ENCODE results near the gene SLC5A12. TPM values are rescaled to one million over a fixed set of nuclear protein-coding genes. Genes with fewer than 3 reads are reported as not detected.

Gene SLC5A12
- total and polyA plus RNA-seq, 8 donors = 0.08 to 0.70 (median 0.20) TPM; not detected in 3

- no peak for TF ChIP-seq CTCF (IDR thresholded peaks at IDR 0.05)
- intact Hi-C loops (cut with DNase I) = no loop called here
- Histone ChIP-seq H3K4me1 (no peaks in the 10 kb centered on the region), H3K27ac (no peak overlapping the region), H3K4me3 (no peak overlapping the region), H3K36me3 (no peaks in the 10 kb centered on the region), H3K9me3 (no peaks in the 10 kb centered on the region), H3K27me3 (no peaks in the 10 kb centered on the region)
- no peak for ATAC-seq
- DNase-seq = no peak
Measured at GRCh38 chr11:26741036-26741435, 19.2 kb upstream of the SLC5A12 start.

- peaks cover 0 to 3% of the 10 kb centered on the region in 2 donors for H3K9me3 ChIP-seq
- DNase-seq = no peak
- TF ChIP-seq CTCF (IDR thresholded peaks at IDR 0.05) = no peak
- intact Hi-C loops (cut with DNase I) = no loop called here
- H3K27me3 ChIP-seq = no peaks in the 10 kb centered on the region
- no peaks in the 10 kb centered on the region for H3K4me1 ChIP-seq
- H3K27ac ChIP-seq = no peak overlapping the region
- no peaks in the 10 kb centered on the region for H3K36me3 ChIP-seq
- no peak for ATAC-seq
- H3K4me3 ChIP-seq = no peak overlapping the region
Measured at GRCh38 chr11:26739366-26740073, 17.7 kb upstream of the SLC5A12 start.

DNA sequence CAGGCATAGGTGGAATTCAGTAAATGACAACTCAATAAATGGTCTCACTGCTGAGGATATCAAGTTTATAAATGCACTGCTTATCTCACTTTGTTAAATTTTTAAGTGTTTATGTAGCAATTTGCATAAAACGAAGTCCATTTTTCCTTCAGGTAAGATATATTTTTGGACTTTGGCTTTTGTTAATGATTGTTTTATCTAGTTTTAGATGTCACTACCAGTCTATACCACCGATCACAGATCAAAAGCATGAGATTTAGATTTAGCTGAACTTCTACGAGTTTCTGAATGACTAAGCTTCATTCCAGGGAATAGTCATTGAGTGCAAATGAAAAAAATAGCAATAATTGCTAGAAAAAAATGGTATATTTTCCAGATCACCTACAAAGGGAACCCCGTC is 12.8 kb upstream of the SLC5A12 start:
- H3K4me3 ChIP-seq = no peak overlapping the region
- intact Hi-C loops (cut with DNase I) = no loop called here
- TF ChIP-seq CTCF (IDR thresholded peaks at IDR 0.05) = no peak
- ATAC-seq (no peak), DNase-seq (no peak)
- H3K36me3 ChIP-seq = no peaks in the 10 kb centered on the region
- no peaks in the 10 kb centered on the region for H3K27me3 ChIP-seq
- H3K9me3 ChIP-seq = peaks cover 0 to 8% of the 10 kb centered on the region in 2 donors
- H3K4me1 ChIP-seq = no peaks in the 10 kb centered on the region
- no peak overlapping the region for H3K27ac ChIP-seq

DNA sequence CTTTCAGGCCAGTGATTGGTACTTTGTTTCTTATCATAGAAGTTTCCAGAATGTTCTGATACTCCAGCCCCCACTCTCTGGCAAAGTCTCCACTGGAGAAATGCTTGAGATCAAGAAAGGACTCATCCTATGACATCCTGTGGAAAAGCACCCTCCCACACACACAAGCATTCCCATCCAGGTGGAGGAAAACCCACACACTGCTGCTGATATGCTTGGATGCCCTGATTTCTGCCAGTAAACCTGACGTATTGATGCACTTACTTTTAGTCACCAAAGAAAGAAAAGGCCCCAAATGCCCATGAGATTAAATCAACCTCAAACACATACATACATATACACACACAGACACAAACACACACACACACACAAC is 9.2 kb upstream of the SLC5A12 start:
- intact Hi-C loops (cut with DNase I) = no loop called here
- ATAC-seq (no peak), DNase-seq (no peak)
- Histone ChIP-seq H3K36me3 (no peaks in the 10 kb centered on the region), H3K9me3 (peaks cover 0 to 8% of the 10 kb centered on the region in 2 donors), H3K27me3 (no peaks in the 10 kb centered on the region), H3K4me3 (no peak overlapping the region), H3K27ac (no peak overlapping the region), H3K4me1 (no peaks in the 10 kb centered on the region)
- no peak for TF ChIP-seq CTCF (IDR thresholded peaks at IDR 0.05)

DNA sequence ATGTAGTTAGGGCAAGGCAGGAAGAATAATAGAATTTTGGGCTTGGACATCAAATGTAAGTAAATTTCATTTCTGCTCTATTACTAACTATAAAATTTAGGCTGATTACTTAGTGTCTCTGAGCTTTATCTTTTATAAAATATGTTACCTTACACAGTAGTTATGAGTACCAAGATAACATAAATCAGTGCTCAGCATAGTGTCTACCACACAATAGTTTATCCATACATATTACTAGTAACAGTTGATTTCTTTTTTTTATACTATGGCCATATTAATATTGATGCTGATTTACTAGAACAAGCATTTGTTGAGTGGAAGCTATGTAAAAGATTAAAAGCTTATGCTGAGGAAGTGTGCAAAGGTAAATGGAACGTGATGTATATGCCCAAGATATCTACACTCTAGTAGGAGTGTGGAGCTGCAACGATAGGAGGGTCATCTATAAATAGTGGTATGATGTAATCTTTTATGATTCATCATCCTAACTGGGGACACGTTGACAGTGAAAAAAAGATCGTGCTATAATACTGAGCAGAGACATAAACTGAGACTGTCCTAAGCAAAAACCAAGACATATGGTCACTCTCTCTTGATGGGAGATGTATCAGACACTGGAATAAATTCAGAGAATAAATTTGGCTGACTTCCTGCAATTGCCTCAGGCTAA is 8.7 kb upstream of the SLC5A12 start:
- Histone ChIP-seq H3K4me3 (no peak overlapping the region), H3K27ac (no peak overlapping the region), H3K36me3 (no peaks in the 10 kb centered on the region), H3K4me1 (no peaks in the 10 kb centered on the region), H3K9me3 (peaks cover 0 to 5% of the 10 kb centered on the region in 2 donors), H3K27me3 (no peaks in the 10 kb centered on the region)
- ATAC-seq (no peak), DNase-seq (no peak)
- intact Hi-C loops (cut with DNase I) = no loop called here
- TF ChIP-seq CTCF (IDR thresholded peaks at IDR 0.05) = no peak

Measured in left lung (tissue), 10 donors.